GM21367 (cell line): ENCODE measurements around the gene MYO9B.
"Not testable (repeated sequence)": the region's sequence is repeated elsewhere in the genome, so short reads cannot be mapped to it uniquely, and the experiment has no call there.

ENCODE experiments used
- ATAC-seq: cut with Tn5 transposase; IDR thresholded peaks from one replicate; pipeline ENCODE4 v1.9.1; 2021; ENCODE audit not compliant: unreplicated experiment

MYO9B gene

DNA sequence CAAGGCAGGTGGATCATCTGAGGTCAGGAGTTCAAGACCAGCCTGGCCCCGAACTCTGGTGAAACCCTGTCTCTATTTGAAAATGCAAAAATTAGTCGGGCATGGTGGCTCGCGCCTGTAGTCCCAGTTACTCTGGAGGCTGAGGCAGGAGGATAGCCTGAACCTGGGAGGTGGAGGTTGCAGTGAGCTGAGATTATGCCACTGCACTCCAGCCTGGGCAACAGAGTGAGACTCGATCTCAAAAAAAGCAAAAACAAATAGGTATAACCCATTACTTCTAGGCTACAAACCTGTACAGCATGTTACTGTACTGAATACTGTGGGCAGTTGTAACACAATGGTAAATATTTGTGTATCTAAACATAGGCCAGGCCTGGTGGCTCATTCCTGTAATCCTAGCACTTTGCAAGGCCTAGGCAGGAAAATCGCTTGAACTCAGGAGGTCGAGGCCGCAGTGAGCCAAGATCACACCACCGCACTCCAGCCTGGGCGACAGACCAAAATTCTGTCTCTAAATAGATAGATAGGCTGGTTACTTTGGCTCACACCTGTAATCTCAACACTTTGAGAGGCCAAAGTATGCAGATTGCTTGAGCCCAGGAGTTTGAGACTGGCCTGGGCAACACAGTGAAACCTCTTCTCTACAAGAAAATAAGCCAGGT, 63.5 kb downstream of the MYO9B start:
- ATAC-seq = no peak

GRCh38 chr19:17144771-17145170, 69.2 kb downstream of the MYO9B start:
- not testable (repeated sequence) for ATAC-seq

- ATAC-seq = no peak
These were observed 70.2 kb downstream of the MYO9B start for GRCh38 chr19:17145546-17146497.

- no peak for ATAC-seq
These were observed 72.6 kb downstream of the MYO9B start for GRCh38 chr19:17148130-17148529.

- ATAC-seq = no peak
These were observed 74.0 kb downstream of the MYO9B start for GRCh38 chr19:17149393-17150135.

GRCh38 chr19:17153996-17154395, 78.4 kb downstream of the MYO9B start:
- ATAC-seq = no peak

DNA sequence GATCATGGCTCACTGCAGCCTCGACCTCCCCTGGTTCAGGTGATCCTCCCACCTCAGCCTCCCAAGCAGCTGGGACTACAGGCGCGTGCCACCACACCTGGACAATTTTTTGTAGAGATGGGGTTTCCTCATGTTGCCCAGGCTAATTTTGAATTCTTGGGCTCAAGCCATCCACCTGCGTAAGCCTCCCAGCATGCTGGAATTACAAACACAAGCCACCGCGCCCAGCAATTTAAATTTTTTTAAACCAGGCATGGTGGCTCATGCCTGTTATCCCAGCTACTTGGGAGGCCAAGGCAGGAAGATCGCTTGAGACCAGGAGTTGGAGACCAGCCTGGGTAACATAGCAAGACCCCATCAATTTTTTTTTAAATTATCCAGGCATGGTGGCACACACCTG, 79.7 kb downstream of the MYO9B start:
- ATAC-seq = no peak

DNA sequence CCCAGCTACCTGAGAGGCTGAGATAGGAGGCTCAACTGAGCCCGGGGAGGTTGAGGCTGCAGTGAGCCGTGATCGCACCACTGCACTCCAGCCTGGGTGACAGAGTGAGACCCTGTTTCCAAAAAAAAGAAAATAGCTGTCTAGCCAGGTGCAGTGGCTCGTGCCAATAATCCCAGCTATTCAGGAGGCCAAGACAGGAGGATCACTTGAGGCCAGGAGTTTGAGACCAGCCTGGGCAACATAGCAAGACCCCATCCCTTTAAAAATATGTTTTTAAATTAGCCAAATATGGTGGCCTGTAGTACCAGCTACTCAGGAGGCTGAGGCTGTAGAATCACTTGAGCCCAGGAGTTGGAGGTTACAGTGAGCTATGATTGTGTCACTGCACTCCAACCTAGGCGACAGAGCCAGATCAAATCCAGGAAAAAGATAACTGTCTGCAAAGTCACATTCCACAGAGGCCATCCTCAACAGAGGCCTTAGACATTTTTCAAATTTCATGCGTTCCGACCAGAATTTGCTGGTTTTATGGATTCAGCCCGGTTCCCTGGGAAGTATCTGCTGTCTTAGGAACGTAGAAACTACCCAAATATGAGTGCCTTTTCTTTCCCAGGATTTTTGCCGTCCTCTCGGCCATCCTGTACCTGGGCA, 80.8 kb downstream of the MYO9B start:
- no peak for ATAC-seq

DNA sequence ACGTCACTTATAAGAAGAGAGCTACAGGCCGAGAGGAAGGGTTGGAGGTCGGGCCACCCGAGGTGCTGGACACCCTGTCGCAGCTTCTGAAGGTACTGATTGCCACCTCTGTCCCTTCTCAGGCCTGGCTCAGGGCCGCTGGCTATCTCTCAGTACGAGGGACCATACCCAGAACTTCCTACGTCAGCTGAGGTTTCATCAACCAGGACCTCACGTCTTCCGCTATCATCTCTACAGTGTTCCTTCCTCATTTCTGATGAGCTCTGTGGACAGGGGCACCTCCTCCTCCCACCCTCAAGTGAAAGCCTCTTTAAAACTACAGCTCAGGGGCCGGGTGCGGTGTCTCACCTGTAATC, 81.3 kb downstream of the MYO9B start:
- ATAC-seq = no peak

GRCh38 chr19:17158584-17158983, 83.0 kb downstream of the MYO9B start:
- no peak for ATAC-seq

GRCh38 chr19:17159466-17160393, 84.2 kb downstream of the MYO9B start:
- no peak for ATAC-seq

- no peak for ATAC-seq
These were observed 85.3 kb downstream of the MYO9B start for GRCh38 chr19:17160908-17161307.

DNA sequence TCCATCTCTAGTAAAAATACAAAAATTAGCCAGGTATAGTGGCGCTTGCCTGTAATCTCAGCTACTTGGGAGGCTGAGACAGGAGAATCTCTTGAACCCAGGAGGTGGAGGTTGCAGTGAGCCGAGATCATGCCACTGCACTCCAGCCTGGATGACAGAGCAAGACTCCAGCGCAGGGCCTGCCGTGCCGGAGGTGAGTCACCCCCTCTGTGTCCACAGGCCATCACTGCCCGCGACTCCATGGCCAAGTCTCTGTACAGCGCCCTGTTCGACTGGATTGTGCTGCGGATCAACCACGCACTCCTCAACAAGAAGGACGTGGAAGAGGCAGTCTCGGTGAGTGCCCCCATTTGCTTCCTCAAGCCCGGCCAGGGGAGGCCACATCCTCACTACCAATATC, 86.6 kb downstream of the MYO9B start:
- ATAC-seq = not testable (repeated sequence)

- ATAC-seq = no peak
These were observed 87.0 kb downstream of the MYO9B start for GRCh38 chr19:17162580-17162979.

- ATAC-seq = no peak
These were observed 88.1 kb downstream of the MYO9B start for GRCh38 chr19:17163652-17164051.

DNA sequence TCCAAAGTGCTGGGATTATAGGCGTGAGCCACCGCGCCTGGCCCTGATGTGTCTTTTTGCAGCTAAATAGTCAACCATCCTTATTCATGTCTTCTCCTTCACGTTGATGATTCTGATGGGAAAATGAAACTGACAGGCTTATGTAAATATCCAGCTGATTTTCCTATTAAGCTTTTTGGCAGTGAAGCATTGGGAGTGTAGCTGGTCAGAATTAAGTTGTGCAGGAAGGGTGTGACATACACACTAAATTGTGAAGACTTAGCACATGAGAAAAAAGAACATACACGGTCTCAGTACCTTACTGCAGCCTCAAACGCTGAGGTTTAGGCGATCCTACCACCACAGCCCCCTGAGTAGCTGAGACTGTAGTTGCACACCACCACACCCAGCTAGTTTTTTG, 89.1 kb downstream of the MYO9B start:
- ATAC-seq = no peak

GRCh38 chr19:17165715-17166114, 90.1 kb downstream of the MYO9B start:
- ATAC-seq = no peak

DNA sequence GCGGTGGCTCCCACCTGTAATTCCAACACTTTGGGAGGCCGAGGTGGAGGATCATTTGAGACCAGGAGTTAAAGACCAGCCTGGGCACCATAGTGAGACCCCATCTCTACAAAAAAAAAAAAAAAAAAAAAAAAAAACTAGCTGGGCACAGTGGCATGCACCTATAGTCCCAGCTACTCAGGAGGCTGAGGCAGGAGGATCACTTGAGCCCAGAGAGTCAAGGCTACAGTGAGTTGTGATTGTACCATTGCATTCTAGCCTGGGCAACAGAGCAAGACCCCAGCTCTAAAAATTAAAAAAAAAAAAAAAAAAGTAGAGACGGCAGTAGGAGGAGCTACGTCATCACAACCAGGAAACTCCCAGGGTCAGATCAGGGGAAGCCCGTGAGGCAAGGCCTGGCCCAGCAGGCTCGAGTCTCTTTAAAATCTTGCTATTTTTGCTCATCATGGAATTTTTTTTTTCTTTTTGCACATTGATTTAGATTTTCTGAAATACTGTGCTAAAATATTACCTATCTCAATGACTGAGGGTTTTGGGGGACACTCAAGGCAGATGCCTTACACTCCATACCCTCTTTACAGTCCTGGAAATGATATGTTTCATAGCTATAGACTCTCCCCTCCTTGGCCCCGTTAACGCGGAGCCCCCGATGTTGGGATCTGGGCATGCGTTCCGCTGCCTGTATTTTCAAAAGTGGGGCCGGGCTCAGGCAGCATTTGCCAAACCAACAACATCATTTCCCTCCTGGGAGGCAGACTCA, 95.1 kb downstream of the MYO9B start:
- no peak for ATAC-seq

- no peak for ATAC-seq
These were observed 96.3 kb downstream of the MYO9B start for GRCh38 chr19:17171874-17172273.
